Neural cell (in vitro differentiated cells): Measurements from ENCODE around the gene NT5M. TPM values are rescaled to one million over a fixed set of nuclear protein-coding genes. Genes with fewer than 3 reads are reported as not detected.

Experiments
- H2AFZ ChIP-seq: fragments of 200-600, 300-800 bp; sonication (generic), shearing (Covaris generic); 2 replicates; pipeline ENCODE4 v1.6.0; 2014; ENCODE audit warnings: low read depth, mild to moderate bottlenecking, antibody characterized with exemption, low read length, moderate library complexity
- H3F3A ChIP-seq: fragments of 200-600 bp; shearing (Covaris generic); 2 replicates; pipeline ENCODE4 v1.6.1; 2016; ENCODE audit warnings: mild to moderate bottlenecking, moderate library complexity, mixed read lengths, antibody characterized with exemption, low read length; ENCODE audit not compliant: insufficient read depth, poor library complexity, severe bottlenecking
- H3K27ac ChIP-seq: fragments of 200-600, 300-800 bp; sonication (generic), shearing (Covaris generic); 2 replicates; pipeline ENCODE4 v1.5.1; 2014; ENCODE audit warnings: mild to moderate bottlenecking, low read length, moderate library complexity
- H3K27me3 ChIP-seq: fragments of 300-800, 200-600 bp; sonication (generic), shearing (Covaris generic); 2 replicates; pipeline ENCODE4 v1.6.0; 2014; ENCODE audit warnings: mild to moderate bottlenecking, low read depth, low read length, moderate library complexity; ENCODE audit not compliant: insufficient read depth
- H3K36me3 ChIP-seq: fragments of 300-800, 200-600 bp; sonication (generic), shearing (Covaris generic); 2 replicates; pipeline ENCODE4 v1.5.1; 2014; ENCODE audit warnings: mild to moderate bottlenecking, antibody characterized with exemption, low read length, moderate library complexity; ENCODE audit not compliant: insufficient read depth
- H3K4me2 ChIP-seq: fragments of 300-800, 200-600 bp; sonication (generic), shearing (Covaris generic); 2 replicates; pipeline ENCODE4 v1.6.0; 2014; ENCODE audit warnings: mild to moderate bottlenecking, low read length
- H3K4me3 ChIP-seq: fragments of 300-800, 200-600 bp; sonication (generic), shearing (Covaris generic); 2 replicates; pipeline ENCODE4 v1.5.1; 2014; ENCODE audit warnings: mild to moderate bottlenecking, low read length, moderate library complexity
- H3K79me2 ChIP-seq: fragments of 200-600 bp; shearing (Covaris generic); replicated peaks from 2 replicates; pipeline ENCODE4 v1.6.0; 2014; ENCODE audit warnings: mild to moderate bottlenecking, low read length, moderate library complexity; ENCODE audit not compliant: insufficient read depth
- H3K9ac ChIP-seq: fragments of 300-800, 200-600 bp; sonication (generic), shearing (Covaris generic); 2 replicates; pipeline ENCODE4 v1.6.1; 2016; ENCODE audit warnings: mild to moderate bottlenecking, low read length, mixed read lengths
- H3K9me2 ChIP-seq: fragments of 200-600 bp; shearing (Covaris generic); 2 replicates; pipeline ENCODE4 v1.6.1; 2016; ENCODE audit warnings: mild to moderate bottlenecking, low read length, mixed read lengths; ENCODE audit not compliant: insufficient read depth
- H3K9me3 ChIP-seq: fragments of 200-600, 300-800 bp; sonication (generic), shearing (Covaris generic); 2 replicates; pipeline ENCODE4 v1.6.1; 2016; ENCODE audit warnings: mild to moderate bottlenecking, mixed run types, low read length, moderate library complexity, mixed read lengths
- H4K20me1 ChIP-seq: fragments of 200-600 bp; shearing (Covaris generic); 2 replicates; pipeline ENCODE4 v1.6.1; 2016; ENCODE audit warnings: mild to moderate bottlenecking, mixed run types; ENCODE audit not compliant: insufficient read depth
- EP300 ChIP-seq: fragments of 450-650 bp; conservative IDR thresholded peaks from 2 replicates; pipeline ENCODE4 v1.6.1; 2014; ENCODE audit warnings: antibody characterized with exemption, mild to moderate bottlenecking, moderate library complexity; ENCODE audit not compliant: poor library complexity, severe bottlenecking
- EZH2 ChIP-seq: fragments of 200-600, 300-800 bp; shearing (Covaris generic), sonication (generic); IDR thresholded peaks from 2 replicates; pipeline ENCODE4 v1.6.1; 2014; ENCODE audit warnings: antibody characterized with exemption, low read length, borderline replicate concordance, mild to moderate bottlenecking; ENCODE audit not compliant: insufficient read depth, poor library complexity, severe bottlenecking
- MXI1 ChIP-seq: fragments of 450-650 bp; conservative IDR thresholded peaks from 2 replicates; pipeline ENCODE4 v1.6.1; 2014; ENCODE audit warnings: antibody characterized with exemption, mild to moderate bottlenecking; ENCODE audit not compliant: poor library complexity, severe bottlenecking
- POLR2AphosphoS5 ChIP-seq: IDR thresholded peaks from 2 replicates; pipeline ENCODE4 v1.6.1; 2012
- RAD21 ChIP-seq: fragments of 450-650 bp; conservative IDR thresholded peaks from 2 replicates; pipeline ENCODE4 v1.6.1; 2014; ENCODE audit warnings: antibody characterized with exemption, mild to moderate bottlenecking, moderate library complexity
- SMC3 ChIP-seq: fragments of 450-650 bp; conservative IDR thresholded peaks from 2 replicates; pipeline ENCODE4 v1.6.1; 2014; ENCODE audit warnings: antibody characterized with exemption, mild to moderate bottlenecking, moderate library complexity; ENCODE audit not compliant: poor library complexity
- polyA plus RNA-seq: library from polyadenylated mRNA; depleted of rRNA; stranded (reverse); fragments of >200 nt; gene quantifications from 2 replicates; pipeline ENCODE4 v1.2.3, GENCODE V29; 2014
- TF ChIP-seq, protein P1 (sequence below): IDR thresholded peaks from 2 replicates; pipeline ENCODE4 v1.6.1; 2012; ENCODE audit warnings: borderline replicate concordance
- TF ChIP-seq, protein P2 (sequence below): fragments of 450-650 bp; IDR thresholded peaks from 2 replicates; pipeline ENCODE4 v1.5.1; 2014; ENCODE audit warnings: antibody characterized with exemption, mild to moderate bottlenecking, moderate library complexity; ENCODE audit not compliant: poor library complexity, severe bottlenecking

NT5M gene
- polyA plus RNA-seq, 1 donor from 2014 or later, result 11.1 TPM

DNA sequence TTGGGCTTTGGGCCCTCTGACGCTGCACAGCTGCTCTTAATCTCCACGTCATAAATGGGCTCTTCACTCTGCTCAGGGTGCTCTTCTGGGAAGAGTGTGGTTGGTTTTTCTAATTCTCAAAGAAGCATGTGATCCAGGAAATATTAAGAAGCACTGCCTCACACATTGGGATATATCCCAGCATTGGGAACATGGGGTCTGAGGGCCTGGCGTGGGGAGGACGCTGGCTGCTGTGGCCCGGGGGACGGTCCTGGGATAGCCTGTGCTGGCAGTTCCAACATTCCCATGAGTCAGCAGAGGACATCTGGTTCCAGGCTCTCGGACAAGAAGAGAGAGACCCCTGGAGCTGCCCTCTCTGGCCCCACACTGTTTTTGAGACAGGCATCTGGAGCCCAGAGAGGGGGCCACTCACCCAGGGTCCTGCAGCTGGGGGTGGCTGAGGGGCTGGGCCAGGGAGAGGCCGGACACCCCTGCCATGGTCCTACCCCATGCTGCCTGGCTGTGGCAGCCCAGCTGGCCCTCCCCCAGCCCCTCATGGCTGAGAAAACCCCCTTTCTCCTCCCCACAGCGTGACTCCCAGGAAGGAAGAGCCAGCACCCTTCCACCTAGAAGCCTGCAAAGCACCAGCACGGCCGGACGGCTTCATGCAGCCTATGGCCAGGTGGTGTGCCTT is 58.8 kb downstream of the NT5M start:
- Histone ChIP-seq H3K9ac (no peak overlapping the region), H2AFZ (no peak overlapping the region), H3K27me3 (no peaks in the 10 kb centered on the region), H3K4me2 (no peak overlapping the region), H3K4me3 (no peak overlapping the region), H3K27ac (no peak overlapping the region), H3K9me3 (no peaks in the 10 kb centered on the region), H3K79me2 (no peaks in the 10 kb centered on the region), H4K20me1 (no peaks in the 10 kb centered on the region), H3K36me3 (no peaks in the 10 kb centered on the region), H3F3A (no peaks in the 10 kb centered on the region), H3K9me2 (no peaks in the 10 kb centered on the region)
- no peak for TF ChIP-seq POLR2AphosphoS5

DNA sequence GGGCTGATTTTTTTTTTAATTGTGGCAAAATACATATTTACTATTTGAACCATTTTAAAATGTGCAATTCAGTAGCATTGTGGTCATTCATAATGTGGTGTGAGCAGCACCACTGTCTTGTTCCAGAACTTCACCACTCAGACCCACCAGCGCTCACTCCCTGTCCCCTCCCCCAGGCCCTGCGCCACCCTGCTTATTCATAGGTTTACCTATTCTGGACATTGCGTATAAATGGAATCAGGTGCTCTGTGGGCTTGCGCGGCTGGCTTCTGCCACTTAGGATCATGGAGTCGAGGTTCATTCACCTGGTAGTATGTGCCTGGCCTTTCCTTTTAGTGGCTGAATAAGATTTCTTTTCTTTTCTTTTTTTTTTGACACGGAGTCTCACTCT is 59.4 kb downstream of the NT5M start:
- Histone ChIP-seq H2AFZ (no peak overlapping the region), H3K9ac (no peak overlapping the region), H3K27ac (no peak overlapping the region), H3K9me2 (no peaks in the 10 kb centered on the region), H3K27me3 (no peaks in the 10 kb centered on the region), H3F3A (no peaks in the 10 kb centered on the region), H3K4me3 (no peak overlapping the region), H3K36me3 (no peaks in the 10 kb centered on the region), H3K9me3 (no peaks in the 10 kb centered on the region), H3K4me2 (no peak overlapping the region), H4K20me1 (no peaks in the 10 kb centered on the region), H3K79me2 (no peaks in the 10 kb centered on the region)
- TF ChIP-seq POLR2AphosphoS5, result no peak
- no peak for TF ChIP-seq SMC3
- no peak for TF ChIP-seq EZH2
- TF ChIP-seq EP300, result no peak
- TF ChIP-seq RAD21, result no peak
- TF ChIP-seq, protein P1, sequence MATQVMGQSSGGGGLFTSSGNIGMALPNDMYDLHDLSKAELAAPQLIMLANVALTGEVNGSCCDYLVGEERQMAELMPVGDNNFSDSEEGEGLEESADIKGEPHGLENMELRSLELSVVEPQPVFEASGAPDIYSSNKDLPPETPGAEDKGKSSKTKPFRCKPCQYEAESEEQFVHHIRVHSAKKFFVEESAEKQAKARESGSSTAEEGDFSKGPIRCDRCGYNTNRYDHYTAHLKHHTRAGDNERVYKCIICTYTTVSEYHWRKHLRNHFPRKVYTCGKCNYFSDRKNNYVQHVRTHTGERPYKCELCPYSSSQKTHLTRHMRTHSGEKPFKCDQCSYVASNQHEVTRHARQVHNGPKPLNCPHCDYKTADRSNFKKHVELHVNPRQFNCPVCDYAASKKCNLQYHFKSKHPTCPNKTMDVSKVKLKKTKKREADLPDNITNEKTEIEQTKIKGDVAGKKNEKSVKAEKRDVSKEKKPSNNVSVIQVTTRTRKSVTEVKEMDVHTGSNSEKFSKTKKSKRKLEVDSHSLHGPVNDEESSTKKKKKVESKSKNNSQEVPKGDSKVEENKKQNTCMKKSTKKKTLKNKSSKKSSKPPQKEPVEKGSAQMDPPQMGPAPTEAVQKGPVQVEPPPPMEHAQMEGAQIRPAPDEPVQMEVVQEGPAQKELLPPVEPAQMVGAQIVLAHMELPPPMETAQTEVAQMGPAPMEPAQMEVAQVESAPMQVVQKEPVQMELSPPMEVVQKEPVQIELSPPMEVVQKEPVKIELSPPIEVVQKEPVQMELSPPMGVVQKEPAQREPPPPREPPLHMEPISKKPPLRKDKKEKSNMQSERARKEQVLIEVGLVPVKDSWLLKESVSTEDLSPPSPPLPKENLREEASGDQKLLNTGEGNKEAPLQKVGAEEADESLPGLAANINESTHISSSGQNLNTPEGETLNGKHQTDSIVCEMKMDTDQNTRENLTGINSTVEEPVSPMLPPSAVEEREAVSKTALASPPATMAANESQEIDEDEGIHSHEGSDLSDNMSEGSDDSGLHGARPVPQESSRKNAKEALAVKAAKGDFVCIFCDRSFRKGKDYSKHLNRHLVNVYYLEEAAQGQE, result no peak
- no peak for TF ChIP-seq MXI1
- TF ChIP-seq, protein P2, sequence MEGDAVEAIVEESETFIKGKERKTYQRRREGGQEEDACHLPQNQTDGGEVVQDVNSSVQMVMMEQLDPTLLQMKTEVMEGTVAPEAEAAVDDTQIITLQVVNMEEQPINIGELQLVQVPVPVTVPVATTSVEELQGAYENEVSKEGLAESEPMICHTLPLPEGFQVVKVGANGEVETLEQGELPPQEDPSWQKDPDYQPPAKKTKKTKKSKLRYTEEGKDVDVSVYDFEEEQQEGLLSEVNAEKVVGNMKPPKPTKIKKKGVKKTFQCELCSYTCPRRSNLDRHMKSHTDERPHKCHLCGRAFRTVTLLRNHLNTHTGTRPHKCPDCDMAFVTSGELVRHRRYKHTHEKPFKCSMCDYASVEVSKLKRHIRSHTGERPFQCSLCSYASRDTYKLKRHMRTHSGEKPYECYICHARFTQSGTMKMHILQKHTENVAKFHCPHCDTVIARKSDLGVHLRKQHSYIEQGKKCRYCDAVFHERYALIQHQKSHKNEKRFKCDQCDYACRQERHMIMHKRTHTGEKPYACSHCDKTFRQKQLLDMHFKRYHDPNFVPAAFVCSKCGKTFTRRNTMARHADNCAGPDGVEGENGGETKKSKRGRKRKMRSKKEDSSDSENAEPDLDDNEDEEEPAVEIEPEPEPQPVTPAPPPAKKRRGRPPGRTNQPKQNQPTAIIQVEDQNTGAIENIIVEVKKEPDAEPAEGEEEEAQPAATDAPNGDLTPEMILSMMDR, result no peak
